Fibroblast of the aortic adventitia (primary cell): ENCODE measurements around the gene SV2C. TPM values are rescaled to one million over a fixed set of nuclear protein-coding genes. Genes with fewer than 3 reads are reported as not detected.

Experiments used
- DNase-seq: peaks from one replicate; pipeline ENCODE4 v3.0.0-alpha.2; 2010; ENCODE audit warnings: low read depth
- H3K4me3 ChIP-seq: 2 replicates; pipeline ENCODE4 v1.5.1; 2011; ENCODE audit warnings: low read depth, mild to moderate bottlenecking, control low read depth, low read length, moderate library complexity
- total RNA-seq: library from RNA; depleted of rRNA; stranded (reverse); fragments of >200 nt; gene quantifications from 2 replicates; pipeline ENCODE4 v1.2.3, GENCODE V29; 2012; ENCODE audit warnings: low replicate concordance
- TF ChIP-seq, protein P1 (sequence below): IDR thresholded peaks from 2 replicates; pipeline ENCODE4 v1.5.1; 2011; ENCODE audit warnings: mild to moderate bottlenecking, low read length, control low read depth, inconsistent platforms; ENCODE audit not compliant: insufficient read depth

The SV2C gene
- total RNA-seq, 1 donor, result not detected

DNA sequence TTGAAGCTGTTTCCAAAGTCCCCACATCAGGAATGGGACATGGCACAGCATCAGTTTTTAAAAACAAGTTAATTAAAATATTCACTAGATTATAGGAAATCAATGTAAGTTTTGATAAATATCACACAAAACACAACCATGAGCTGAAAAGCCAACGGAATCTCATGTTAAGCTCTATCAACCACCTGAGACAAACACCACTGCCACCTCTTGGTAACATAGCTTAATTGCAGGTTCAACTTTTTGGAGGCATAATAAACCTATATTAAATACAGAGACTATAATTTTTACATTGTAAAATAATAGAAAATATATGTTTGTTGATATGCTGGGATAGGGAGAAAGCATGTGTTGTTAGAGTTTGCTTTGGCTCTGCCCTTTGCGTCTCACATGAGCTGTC is 126.1 kb downstream of the SV2C start:
- TF ChIP-seq, protein P1, sequence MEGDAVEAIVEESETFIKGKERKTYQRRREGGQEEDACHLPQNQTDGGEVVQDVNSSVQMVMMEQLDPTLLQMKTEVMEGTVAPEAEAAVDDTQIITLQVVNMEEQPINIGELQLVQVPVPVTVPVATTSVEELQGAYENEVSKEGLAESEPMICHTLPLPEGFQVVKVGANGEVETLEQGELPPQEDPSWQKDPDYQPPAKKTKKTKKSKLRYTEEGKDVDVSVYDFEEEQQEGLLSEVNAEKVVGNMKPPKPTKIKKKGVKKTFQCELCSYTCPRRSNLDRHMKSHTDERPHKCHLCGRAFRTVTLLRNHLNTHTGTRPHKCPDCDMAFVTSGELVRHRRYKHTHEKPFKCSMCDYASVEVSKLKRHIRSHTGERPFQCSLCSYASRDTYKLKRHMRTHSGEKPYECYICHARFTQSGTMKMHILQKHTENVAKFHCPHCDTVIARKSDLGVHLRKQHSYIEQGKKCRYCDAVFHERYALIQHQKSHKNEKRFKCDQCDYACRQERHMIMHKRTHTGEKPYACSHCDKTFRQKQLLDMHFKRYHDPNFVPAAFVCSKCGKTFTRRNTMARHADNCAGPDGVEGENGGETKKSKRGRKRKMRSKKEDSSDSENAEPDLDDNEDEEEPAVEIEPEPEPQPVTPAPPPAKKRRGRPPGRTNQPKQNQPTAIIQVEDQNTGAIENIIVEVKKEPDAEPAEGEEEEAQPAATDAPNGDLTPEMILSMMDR, result no peak
- no peak for DNase-seq

DNA sequence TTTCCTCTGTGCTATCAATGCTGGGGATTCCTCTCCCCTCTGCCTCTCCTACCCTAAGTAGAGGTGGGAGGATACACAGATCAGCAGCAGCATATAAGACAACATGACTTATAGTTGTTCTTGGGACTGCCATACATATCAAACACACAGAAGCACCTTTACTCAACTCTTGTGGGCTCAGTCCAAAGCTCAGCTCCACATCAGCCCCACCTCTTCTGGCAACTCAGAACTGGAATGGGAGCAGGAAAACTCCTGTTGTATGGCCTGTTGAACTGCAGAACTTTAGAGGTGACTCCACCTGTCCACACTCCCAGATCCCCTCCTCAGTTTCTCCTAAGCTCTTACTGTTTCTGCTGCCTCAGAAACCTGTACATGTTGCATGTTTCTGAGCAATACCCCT is 127.8 kb downstream of the SV2C start:
- no peak overlapping the region for H3K4me3 ChIP-seq
- TF ChIP-seq, protein P1, result no peak
- no peak for DNase-seq

More for the DNA sequence above, 126.1 kb downstream of the SV2C start:
- no peak overlapping the region for H3K4me3 ChIP-seq

DNA sequence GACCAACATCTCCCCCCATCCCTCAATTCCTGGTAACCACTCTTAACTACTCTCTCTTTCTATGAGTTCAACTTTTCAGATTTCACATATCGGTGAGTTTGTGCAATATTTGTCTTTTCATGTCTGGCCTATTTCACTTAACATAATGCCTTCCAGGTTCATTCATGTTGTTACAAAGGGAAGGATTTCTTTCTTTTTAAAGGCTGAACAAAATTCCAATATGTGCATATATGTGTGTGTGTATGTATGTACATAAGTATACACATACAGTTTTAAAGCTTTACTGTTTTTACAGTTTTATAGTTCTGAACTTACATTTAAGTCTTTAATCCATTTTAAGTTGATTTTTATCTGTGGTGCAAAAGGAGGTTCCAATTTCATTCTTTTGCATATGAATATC is 130.7 kb downstream of the SV2C start:
- TF ChIP-seq, protein P1, result no peak

DNA sequence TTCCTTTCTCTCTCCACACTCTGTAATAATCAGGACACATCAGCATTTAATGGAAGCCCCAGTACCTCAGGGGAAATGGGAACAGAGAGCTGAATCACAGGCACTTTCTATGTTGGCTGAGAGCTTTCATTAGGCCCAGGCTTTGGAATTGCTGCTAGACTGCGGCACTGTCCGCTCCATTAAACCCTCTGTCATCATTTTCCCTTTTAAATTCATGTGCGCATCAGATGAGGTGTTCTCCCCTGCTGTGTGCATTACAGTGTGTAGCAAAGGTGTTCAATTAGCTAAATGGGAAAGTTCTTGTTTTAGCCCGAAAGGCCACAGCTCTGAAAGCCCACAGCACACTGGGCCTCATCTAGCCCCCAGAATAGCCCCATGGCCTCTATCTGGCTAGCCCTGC is 133.6 kb downstream of the SV2C start:
- no peak for DNase-seq
- TF ChIP-seq, protein P1, result no peak
- no peak overlapping the region for H3K4me3 ChIP-seq

More for the DNA sequence above, 130.7 kb downstream of the SV2C start:
- H3K4me3 ChIP-seq, result no peak overlapping the region
- DNase-seq, result no peak

DNA sequence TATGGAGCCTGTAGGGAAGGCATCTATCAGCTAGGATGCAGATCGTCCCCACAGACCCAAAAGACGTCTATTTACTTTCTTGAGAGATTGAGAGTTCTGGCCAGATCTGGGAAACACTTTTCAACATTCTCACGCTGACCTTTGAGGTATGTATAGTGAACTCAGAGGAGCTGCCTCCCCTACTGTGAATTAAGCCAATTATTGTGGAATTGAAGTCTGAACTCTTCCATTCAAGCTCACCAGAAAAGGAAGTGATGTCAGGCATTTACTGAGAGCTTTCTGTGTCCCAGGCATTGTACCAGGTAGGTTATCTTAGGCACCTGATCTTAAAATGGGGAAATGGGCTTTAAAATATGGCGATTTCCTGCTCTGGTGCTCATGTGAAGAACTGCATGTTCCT is 136.5 kb downstream of the SV2C start:
- no peak overlapping the region for H3K4me3 ChIP-seq
- TF ChIP-seq, protein P1, result no peak

DNA sequence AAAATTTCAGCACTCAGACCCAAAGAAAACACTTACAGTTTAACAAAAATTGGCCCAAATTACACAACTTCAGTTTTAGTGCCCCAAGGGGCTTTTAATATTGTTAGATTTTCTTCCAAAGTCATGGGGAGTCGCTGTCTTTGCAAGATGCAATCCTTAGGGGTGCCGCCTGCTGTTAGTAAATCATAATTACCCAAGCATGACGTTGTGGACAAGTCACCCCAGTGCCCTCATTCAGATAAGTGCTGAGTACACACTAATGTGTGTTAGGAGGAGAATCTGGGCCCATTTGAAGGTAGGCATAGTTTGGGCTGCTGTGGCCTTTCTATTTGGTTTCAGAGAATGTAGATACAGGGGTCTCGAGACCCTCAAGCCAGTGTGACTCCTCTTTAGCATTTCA is 138.1 kb downstream of the SV2C start:
- TF ChIP-seq, protein P1, result no peak
- no peak for DNase-seq
- no peak overlapping the region for H3K4me3 ChIP-seq

More for the DNA sequence above, 136.5 kb downstream of the SV2C start:
- DNase-seq, result no peak

DNA sequence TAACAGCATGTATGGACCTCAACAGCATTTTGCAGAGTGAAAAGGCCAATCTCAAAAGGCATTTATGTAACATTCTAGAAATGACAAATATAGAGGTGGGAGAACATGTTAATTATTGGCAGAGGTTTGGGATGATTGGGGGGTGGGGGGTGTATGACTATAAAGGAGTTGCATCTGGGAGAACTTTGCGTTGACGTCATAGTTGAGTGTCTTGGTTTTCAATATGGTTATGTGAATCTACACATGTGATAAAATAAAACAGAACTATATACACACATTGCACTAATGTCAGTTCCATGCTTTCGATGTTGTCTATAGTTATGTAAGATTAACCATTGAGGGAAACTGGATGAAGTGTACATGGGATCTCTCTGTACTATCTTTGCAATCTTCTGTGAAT is 139.1 kb downstream of the SV2C start:
- H3K4me3 ChIP-seq, result no peak overlapping the region
- DNase-seq, result no peak
- TF ChIP-seq, protein P1, result no peak
